Sciatic nerve (tissue), 2 donors: ENCODE data around the gene HDAC3. TPM values are rescaled to one million over a fixed set of nuclear protein-coding genes. Genes with fewer than 3 reads are reported as not detected.
A peak's percentile ranks its signal among the peaks of the same experiment; 100 is the strongest.

ENCODE experiments used
- ATAC-seq: fragments of 200-7000 bp; cut with Tn5 transposase; one replicate; pipeline ENCODE4 v1.9.1; 2020; ENCODE audit warnings: mild to moderate bottlenecking, moderate library complexity
- DNase-seq: peaks from one replicate; pipeline ENCODE4 v3.0.0-alpha.2; 2020; ENCODE audit warnings: low spot score
- intact Hi-C: fragments of 100-400 bp; cut with DNase I; formaldehyde crosslinking; loops from one replicate; pipeline ENCODE4 v1.14.2; 2022
- total RNA-seq: library from RNA; stranded (reverse); fragmentation: NEBNext Ultra II Directional; extraction: Animal tissue kit (Norgen Biotek cat#: 25700); gene quantifications from one replicate; pipeline ENCODE4 v1.2.1, GENCODE V29; 2021
- donor health status: DM: no; HTN: no; CAD: no.
- donor health status: DM: no; HTN: no; CAD: no.

Gene HDAC3
- total RNA-seq, 1 donor from 2014 or later = 47.6 TPM

DNA sequence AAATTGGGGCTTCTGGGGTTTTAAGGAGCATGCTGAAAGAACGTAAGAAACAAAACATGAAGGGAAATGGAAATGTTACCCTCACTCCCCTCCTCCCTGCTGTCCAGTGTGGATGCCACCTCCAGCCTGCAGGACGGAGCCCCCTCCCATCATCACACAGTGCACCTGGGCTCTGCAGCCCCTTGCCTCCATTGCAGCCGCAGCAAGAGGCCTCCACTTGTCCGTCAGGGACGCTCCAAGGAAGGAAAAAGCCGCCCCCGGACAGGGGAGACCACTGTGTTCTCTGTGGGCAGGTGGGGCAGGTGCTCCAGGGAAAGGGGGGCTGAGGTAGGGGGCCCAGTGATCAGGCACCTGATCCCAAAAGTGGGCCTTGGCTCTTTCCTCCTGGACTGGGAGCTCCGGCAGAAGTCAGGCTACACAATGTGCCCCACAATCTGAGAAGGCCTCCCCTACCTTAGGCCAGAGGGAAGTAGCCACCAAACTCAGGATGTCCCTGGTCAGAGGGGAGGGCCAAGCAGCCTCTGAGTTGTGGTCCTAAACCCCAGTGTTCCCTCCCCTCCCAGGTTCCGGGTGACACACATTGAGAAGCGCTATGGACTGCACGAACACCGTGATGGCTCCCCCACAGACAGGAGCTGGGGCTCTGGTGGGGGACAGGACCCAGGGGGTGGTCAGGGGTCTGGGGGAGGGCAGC lies 2.9 kb upstream of the HDAC3 start:
- DNase-seq = no peak
- intact Hi-C loops = no loop called here
- no peak for ATAC-seq

DNA sequence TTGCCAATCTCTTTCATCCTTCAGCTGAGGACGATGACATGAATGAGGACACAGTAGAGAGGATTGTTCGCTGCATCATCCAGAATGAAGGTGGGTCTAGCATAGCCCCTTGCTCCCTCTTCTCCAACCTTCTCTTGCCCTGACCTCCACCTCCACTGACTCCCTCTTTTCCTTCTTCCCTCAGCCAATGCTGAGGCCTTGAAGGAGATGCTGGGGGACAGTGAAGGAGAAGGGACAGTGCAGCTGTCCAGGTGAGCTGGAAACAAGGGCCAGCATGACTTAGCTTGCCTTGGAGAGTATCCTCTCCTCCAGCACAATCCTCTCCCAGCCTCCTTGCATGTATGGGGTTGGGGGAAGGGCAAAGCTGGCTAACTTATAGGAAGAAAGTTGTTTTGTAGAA lies 2.1 kb upstream of the HDAC3 start:
- ATAC-seq = no peak
- intact Hi-C loops = no loop called here
- DNase-seq = no peak

GRCh38 chr5:141637767-141638419 lies 1.2 kb upstream of the HDAC3 start:
- intact Hi-C loops = no loop called here
- peak; percentile 79 for DNase-seq
- ATAC-seq = peak; percentile 52

DNA sequence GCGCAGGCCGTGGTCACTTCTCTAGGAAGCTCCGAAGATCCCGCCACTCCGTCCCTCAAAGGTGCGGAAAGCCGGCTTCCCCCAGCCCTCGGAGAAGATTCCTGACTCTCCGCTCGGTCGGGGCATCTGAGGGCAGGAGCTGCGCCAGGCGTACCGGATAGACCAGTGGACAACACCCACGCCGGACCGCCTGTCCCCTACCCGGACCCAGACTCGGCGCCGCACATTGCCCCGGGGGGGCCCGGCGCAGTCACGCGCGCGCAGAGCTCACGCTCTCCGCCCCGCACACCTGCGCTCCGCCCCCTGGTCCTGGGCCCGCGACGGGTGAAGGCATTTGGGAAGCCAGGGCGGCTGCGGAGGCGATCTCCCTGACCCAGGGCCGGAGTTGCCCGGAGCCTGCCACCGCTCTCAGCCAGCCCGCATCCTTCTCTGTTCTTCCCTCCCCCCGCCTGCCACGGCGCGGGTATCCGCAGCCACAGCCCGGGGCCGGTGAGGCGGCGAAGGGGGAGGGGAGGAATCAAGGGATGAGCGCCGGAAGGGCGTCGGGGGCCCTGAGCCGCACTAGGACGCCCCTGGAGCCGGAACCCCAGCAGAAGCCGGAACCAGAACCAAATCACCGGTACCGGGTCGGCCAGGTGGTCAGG lies 596 bp upstream of the HDAC3 start:
- DNase-seq (no peak), ATAC-seq (peak; percentile 14)
- intact Hi-C loops = no loop called here

DNA sequence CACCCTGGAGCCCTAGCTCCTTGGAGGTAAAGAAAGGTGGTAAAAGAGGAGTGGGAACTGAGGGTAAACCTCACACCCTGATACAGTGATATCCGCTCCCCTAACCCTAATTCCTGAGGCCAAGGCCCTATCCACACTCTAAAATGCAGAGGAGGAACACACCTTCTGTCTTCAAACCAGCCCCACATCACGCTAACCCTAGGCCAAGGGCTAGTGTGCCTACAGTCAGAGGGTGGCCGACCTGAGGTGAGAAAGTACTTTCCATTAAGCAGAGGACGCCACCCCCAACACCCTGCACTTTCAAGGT lies 590 bp downstream of the HDAC3 start:
- DNase-seq (no peak), ATAC-seq (peak; percentile 3)

GRCh38 chr5:141635646-141636045 lies 1.0 kb downstream of the HDAC3 start:
- intact Hi-C loops = no loop called here
- ATAC-seq (no peak), DNase-seq (no peak)

More for the DNA sequence above, 590 bp downstream of the HDAC3 start:
- intact Hi-C loops = no loop called here

- intact Hi-C loops = no loop called here
- no peak for DNase-seq
- ATAC-seq = no peak
Measured at GRCh38 chr5:141634720-141635119, 1.9 kb downstream of the HDAC3 start.

GRCh38 chr5:141633871-141634561 lies 2.6 kb downstream of the HDAC3 start:
- ATAC-seq (no peak), DNase-seq (no peak)
- intact Hi-C loops = no loop called here

DNA sequence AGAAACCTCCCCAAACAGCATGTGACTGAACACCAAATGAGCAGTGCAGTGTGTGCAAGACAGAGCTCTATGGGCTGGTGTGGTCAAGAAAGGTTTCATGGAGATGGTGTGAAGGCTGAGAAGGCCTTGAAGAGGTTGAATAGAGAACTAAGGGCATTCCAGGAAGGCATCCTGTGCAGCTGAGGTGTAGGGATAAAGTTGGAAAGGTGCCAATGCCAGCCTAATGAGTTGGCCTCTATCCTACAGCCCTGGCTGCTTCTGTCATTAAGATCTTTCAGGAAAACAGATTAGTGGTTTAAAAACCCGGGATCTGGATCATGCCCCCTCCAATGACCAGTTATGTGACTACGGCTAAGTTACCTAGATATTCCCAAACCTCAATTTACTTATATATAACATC lies 4.0 kb downstream of the HDAC3 start:
- intact Hi-C loops = no loop called here
- DNase-seq = no peak
- ATAC-seq = no peak

GRCh38 chr5:141630570-141631140 lies 6.0 kb downstream of the HDAC3 start:
- no peak for DNase-seq
- ATAC-seq = no peak
- intact Hi-C loops = no loop called here

GRCh38 chr5:141628175-141628788 lies 8.4 kb downstream of the HDAC3 start:
- intact Hi-C loops = no loop called here
- ATAC-seq (no peak), DNase-seq (peak; percentile 43)

DNA sequence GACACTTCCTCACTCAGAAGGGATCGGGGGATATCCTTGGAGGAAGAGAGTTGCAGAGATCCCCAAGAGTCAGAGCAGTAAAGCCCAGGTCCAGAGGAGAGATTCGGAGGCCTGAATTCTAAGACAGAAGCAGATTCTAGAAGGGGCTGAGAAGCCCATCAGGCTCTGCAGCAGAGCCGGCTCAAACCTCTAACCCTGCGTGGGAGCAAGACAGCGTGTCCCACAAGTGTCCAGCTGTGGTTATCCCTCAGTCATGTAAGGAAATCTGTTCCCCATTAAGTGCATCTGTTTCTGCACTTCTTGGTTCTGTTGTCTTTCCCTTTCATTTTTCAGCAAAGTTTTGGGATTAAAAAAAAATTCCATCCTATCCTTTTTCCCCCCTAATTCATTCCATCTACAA lies 13.0 kb downstream of the HDAC3 start:
- DNase-seq (no peak), ATAC-seq (no peak)
- intact Hi-C loops = no loop called here

DNA sequence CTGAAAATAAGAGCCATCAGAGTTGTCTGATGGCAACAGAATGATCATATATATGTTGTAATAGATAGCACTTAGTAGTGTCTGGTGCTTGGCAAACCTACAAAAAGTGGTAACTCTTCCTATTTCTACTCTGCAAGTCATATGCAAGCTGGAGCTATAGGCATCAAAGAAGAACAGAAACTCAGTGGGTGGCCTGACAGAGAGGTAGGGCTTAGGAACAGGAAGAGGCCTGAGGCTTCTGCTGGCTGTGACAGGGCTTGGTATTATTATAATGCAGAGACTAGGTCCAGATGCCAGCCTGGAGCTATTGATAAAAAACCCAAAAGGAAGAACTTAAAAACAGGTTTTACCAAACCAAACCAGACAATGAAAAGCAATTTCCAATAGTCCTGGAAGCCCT lies 13.5 kb downstream of the HDAC3 start:
- ATAC-seq (no peak), DNase-seq (no peak)
- intact Hi-C loops = no loop called here

- intact Hi-C loops = no loop called here
- peak; percentile 96 for DNase-seq
- peak; percentile 97 for ATAC-seq
Measured at GRCh38 chr5:141618804-141619554, 17.7 kb downstream of the HDAC3 start, which contains the start of gene DIAPH1. TSS of gene DIAPH1 (minus strand) at chr5:141619000. CDS start at chr5:141618914, 86 bp downstream.

DNA sequence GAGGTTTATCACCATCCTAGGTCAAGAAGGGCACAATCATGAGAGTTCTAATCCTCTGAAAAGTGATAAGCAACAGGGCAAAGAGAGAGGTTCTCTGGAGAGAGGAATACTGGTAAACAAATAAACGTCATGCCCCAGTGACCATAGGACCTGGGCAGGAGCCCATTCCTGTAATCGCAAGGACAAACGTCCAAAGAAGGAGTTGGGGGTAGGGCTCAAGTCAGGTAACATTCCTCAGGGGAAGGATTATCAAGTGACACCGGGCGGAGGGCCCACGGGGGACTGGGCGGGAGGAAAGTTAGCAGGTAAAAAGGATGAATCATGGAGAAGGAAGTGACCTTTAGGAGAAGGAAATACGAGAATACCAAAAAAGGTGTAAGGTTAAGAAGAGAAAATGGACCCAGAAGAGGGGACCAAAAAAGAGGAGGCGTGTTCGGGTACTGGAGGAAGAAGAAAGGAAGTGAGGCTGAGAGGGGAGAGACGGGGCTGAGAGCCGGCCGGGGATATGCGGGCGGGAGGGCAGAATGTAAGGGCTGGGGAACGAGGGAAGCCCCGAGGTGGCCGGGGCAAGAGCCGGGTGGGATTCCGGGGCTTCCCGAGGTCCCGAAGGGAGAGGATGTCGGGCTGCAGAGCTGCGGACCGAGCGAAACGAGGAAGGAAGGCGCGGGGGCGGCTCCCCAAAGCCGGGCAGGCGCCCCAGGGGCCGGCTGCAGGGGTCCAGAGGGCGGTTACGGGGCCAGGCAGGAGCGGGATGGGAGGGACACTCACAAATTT lies 18.4 kb downstream of the HDAC3 start:
- intact Hi-C loops = no loop called here
- DNase-seq (no peak), ATAC-seq (peak; percentile 21)

- ATAC-seq (no peak), DNase-seq (no peak)
- intact Hi-C loops = no loop called here
Measured at GRCh38 chr5:141617682-141618029, 19.0 kb downstream of the HDAC3 start.

DNA sequence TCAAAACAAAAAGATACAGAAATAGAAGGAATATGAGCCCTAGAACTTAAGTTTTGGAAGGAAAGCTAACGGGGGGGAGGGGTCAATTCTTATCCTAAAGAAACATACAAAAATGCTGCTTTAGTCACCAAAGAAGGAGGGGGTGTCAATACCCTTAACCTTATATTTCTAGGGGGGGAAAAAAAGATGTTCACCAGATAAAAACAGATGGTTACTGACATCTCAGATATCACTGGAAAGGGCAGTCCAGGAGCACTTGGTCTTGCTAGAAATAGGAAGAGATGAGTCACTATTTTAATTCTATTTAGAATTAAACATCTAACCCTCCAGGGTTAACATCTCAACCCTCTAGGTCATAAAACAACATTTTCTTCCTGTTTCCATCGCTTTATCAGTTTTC lies 19.5 kb downstream of the HDAC3 start:
- DNase-seq (no peak), ATAC-seq (no peak)
- intact Hi-C loops = no loop called here
